HG02610 (cell line): ENCODE data around the gene CA10.

Experiments
- ATAC-seq: cut with Tn5 transposase; IDR thresholded peaks from one replicate; pipeline ENCODE4 v1.9.1; 2021; ENCODE audit warnings: mild to moderate bottlenecking, moderate library complexity; ENCODE audit not compliant: unreplicated experiment

The CA10 gene

GRCh38 chr17:52147872-52148271, 10.6 kb downstream of the CA10 start:
- ATAC-seq: peak; percentile 88

GRCh38 chr17:52147431-52147830, 11.1 kb downstream of the CA10 start:
- ATAC-seq: peak; percentile 63

GRCh38 chr17:52145476-52145875, 13.0 kb downstream of the CA10 start:
- no peak for ATAC-seq

GRCh38 chr17:52143542-52143941, 15.0 kb downstream of the CA10 start:
- ATAC-seq: no peak

GRCh38 chr17:52140601-52141000, 17.9 kb downstream of the CA10 start:
- ATAC-seq: no peak

- ATAC-seq: no peak
Observed at GRCh38 chr17:52138752-52139151, 19.8 kb downstream of the CA10 start.

- ATAC-seq: no peak
Observed at GRCh38 chr17:52138350-52138749, 20.2 kb downstream of the CA10 start.

GRCh38 chr17:52136166-52136565, 22.3 kb downstream of the CA10 start:
- ATAC-seq: no peak

GRCh38 chr17:52134641-52135040, 23.9 kb downstream of the CA10 start:
- no peak for ATAC-seq

GRCh38 chr17:52128721-52129120, 29.8 kb downstream of the CA10 start:
- no peak for ATAC-seq

GRCh38 chr17:52124993-52125392, 33.5 kb downstream of the CA10 start:
- no peak for ATAC-seq

- ATAC-seq: no peak
Observed at GRCh38 chr17:52124561-52124960, 34.0 kb downstream of the CA10 start.

- ATAC-seq: no peak
Observed at GRCh38 chr17:52120465-52120864, 38.0 kb downstream of the CA10 start.

- no peak for ATAC-seq
Observed at GRCh38 chr17:52110923-52111581, 47.5 kb downstream of the CA10 start.

GRCh38 chr17:52106638-52107261, 51.8 kb downstream of the CA10 start:
- ATAC-seq: no peak

GRCh38 chr17:52106072-52106471, 52.4 kb downstream of the CA10 start:
- no peak for ATAC-seq

- no peak for ATAC-seq
Observed at GRCh38 chr17:52105591-52105990, 52.9 kb downstream of the CA10 start.

GRCh38 chr17:52096056-52096455, 62.5 kb downstream of the CA10 start:
- ATAC-seq: no peak

- no peak for ATAC-seq
Observed at GRCh38 chr17:52084176-52084575, 74.3 kb downstream of the CA10 start.

GRCh38 chr17:52079496-52079895, 79.0 kb downstream of the CA10 start:
- ATAC-seq: no peak

GRCh38 chr17:52071712-52072111, 86.8 kb downstream of the CA10 start:
- ATAC-seq: no peak

- no peak for ATAC-seq
Observed at GRCh38 chr17:52064791-52065211, 93.7 kb downstream of the CA10 start.

GRCh38 chr17:52049496-52049895, 109.0 kb downstream of the CA10 start:
- no peak for ATAC-seq
